Hematopoietic multipotent progenitor cell treated with erythropoietin and hydrocortisone succinate and interleukin-3 and kit ligand, for 4 days (in vitro differentiated cells): ENCODE measurements around the gene UNC119B.
"Not testable (repeated sequence)": the region's sequence is repeated elsewhere in the genome, so short reads cannot be mapped to it uniquely, and the experiment has no call there.

Experiments used
- DNase-seq: peaks from one replicate; pipeline ENCODE4 v3.0.0-alpha.2; 2015

The UNC119B gene

DNA sequence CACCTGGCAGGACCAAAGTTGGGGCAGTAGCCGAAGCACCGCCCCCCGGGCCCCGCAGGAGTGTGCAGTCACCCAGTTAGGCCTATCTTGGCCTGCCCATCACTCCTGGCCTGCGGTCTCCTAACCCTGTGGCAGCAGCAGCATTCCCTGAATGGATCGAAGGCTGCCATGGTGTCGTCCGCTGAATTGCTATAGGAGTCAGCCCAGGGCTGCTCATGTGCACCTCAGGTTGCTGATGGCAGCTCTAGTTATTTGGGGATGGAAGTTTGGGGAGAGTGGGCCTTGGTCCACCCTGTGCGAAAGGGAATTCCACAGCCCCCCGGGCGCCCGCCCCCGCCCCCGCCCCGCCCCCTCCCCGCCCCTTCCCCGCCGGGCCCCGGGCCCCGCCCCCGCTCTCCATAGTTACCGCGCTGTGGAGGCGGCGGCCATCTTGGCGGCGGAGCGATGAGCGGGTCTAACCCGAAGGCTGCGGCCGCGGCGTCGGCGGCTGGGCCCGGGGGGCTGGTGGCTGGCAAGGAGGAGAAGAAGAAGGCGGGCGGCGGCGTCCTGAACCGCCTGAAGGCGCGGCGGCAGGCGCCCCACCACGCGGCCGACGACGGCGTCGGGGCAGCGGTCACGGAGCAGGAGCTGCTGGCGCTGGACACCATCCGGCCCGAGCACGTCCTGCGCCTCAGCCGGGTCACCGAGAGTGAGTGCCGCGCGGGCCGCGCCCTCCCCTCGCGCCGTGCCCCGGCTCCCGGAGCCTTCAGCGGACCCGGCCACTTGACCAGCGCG lies at the start of gene UNC119B:
Gene UNC119B (plus strand): TSS at position 428 of the 774 bp plus-strand sequence. CDS start 17 bp downstream, at position 445.
- peak; percentile 83 for DNase-seq

- no peak for DNase-seq
These were observed 48.8 kb upstream of the UNC119B start for GRCh38 chr12:120661432-120661831.

DNA sequence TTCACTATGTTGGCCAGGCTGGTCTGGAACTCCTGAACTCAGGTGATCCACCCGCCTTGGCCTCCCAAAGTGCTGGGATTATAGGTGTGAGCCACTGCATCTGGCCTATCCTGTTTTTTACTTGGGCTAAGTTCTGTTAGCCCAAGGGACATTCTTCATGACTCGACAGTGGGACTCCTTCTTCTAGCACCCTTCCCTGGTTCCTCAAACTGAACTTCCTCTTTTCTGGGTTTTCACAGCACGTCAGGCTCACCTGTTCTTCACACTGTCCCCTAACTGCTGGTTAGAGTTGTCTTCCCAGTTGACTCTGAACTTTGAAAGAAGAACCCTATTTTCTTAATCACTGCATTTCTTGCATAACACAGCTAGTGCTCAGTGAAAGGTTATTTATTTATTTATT lies 47.4 kb upstream of the UNC119B start:
- peak; percentile 47 for DNase-seq

DNA sequence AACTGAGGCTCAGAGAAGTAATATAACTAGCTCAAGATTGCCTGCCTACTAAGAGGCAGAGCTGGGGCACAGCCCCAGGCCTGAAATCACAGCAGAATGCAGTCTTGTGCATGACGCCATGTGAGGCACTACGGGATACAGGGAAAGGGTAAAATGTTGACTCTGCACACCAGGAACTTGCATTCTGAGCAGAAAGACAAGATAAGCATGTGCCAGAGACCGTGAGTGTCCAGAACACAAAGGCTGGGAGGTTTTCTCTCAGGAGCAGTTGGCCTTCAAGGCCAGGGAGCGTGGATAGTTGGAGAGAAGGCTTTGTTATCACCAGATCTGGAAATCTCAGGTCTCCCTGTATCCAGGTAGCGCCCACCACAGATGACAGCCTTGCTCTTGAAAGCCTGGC lies 46.5 kb upstream of the UNC119B start:
- no peak for DNase-seq

- no peak for DNase-seq
These were observed 43.5 kb upstream of the UNC119B start for GRCh38 chr12:120666571-120667390.

GRCh38 chr12:120668091-120668867 lies 42.0 kb upstream of the UNC119B start:
- DNase-seq: no peak

DNA sequence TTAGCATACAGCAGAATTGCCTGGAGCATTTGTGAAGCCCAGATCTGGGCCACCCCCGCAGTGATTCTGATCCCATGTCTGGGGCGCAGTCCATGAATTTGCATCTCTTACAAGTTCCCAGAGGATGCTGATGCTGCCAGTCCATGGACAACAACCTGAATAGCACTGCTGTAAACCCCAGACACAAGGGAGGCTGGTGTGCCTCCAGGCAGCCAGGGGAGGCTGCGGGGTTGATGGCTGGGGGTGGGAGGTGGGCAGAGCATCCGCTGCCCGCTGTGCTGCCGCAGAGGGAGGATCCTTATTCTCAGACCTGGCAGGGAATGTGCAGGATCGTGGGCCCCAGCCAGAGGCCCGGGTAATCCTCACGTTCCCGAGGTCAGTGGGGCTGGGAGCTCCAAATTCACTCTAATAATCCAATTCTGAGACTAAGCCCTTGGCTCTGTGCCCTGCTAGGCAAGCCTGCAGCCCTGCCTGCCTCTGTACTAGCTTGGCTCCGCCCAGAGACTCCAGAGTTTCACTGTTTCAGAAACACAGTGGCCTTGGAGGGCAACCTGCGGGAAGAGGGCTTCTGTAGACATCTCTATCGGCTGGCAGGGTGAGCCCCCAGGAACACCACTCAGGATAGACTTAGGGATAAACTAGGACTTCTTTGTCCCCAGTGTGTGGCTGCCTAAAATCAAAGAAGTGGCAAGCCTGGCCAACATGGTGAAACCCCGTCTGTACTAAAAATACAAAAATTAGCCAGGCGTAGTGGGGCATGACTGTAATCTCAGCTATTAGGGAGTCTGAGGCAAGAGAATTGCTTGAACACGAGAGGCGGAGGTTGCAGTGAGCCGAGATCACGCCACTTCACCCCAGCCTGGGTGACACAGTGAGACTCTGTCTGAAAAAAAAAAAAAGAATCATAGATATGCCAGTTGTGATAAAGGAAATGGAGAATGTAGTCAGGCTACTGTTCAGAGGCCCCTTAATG lies 41.1 kb upstream of the UNC119B start:
- peak; percentile 34 for DNase-seq

GRCh38 chr12:120670237-120670636 lies 40.0 kb upstream of the UNC119B start:
- DNase-seq: not testable (repeated sequence)

GRCh38 chr12:120670667-120671066 lies 39.6 kb upstream of the UNC119B start:
- no peak for DNase-seq

GRCh38 chr12:120674097-120674636 lies 36.1 kb upstream of the UNC119B start:
- DNase-seq: no peak

GRCh38 chr12:120677765-120678473 lies 32.3 kb upstream of the UNC119B start:
- DNase-seq: peak; percentile 32

DNA sequence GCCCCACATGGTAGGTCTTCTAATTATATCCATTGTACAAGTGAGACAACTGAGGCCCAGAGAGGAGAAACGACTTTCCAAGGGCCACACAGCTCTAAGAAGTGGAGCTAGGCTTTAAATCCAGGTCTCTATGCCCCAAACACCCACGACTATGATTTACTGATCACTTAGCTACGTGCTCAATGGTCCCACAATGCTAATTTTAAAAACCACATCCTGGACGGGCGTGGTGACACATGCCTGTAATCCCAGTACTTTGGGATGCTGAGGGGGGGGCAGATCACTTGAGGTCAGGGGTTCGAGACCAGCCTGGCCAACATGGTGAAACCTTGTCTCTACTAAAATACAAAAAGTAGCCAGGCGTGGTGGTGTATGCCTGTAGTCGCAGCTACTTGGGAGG lies 31.7 kb upstream of the UNC119B start:
- DNase-seq: no peak

GRCh38 chr12:120680165-120680738 lies 30.0 kb upstream of the UNC119B start:
- no peak for DNase-seq

GRCh38 chr12:120684523-120684932 lies 25.7 kb upstream of the UNC119B start:
- no peak for DNase-seq

GRCh38 chr12:120685522-120685921 lies 24.7 kb upstream of the UNC119B start:
- DNase-seq: no peak

- peak; percentile 100 for DNase-seq
These were observed 24.0 kb upstream of the UNC119B start for GRCh38 chr12:120686151-120686689.

- DNase-seq: peak; percentile 99
These were observed 23.3 kb upstream of the UNC119B start, which contains the start of gene MLEC for GRCh38 chr12:120686690-120687577. Gene MLEC, plus strand, starts transcription at chr12:120687149. Its CDS starts 148 bp downstream, at chr12:120687297.

GRCh38 chr12:120687578-120688289 lies 22.5 kb upstream of the UNC119B start:
- peak; percentile 70 for DNase-seq
